Lower leg skin (tissue), 3 donors: ENCODE measurements around the gene SYT9.

Experiments
- POLR2A ChIP-seq, 2 donors: fragments of 450-650 bp; IDR thresholded peaks; one replicate each; pipeline ENCODE4 v1.6.1; 2016 to 2017; ENCODE audit warnings: antibody characterized with exemption in 2 of 2, mild to moderate bottlenecking in 1 of 2, moderate library complexity in 1 of 2
- TF ChIP-seq, protein P1 (sequence below), 3 donors: fragments of 450-650 bp; IDR thresholded peaks; one replicate each; pipeline ENCODE4 v1.5.1; 2016; ENCODE audit warnings: antibody characterized with exemption in 3 of 3, mild to moderate bottlenecking in 3 of 3, moderate library complexity in 2 of 3

DNA sequence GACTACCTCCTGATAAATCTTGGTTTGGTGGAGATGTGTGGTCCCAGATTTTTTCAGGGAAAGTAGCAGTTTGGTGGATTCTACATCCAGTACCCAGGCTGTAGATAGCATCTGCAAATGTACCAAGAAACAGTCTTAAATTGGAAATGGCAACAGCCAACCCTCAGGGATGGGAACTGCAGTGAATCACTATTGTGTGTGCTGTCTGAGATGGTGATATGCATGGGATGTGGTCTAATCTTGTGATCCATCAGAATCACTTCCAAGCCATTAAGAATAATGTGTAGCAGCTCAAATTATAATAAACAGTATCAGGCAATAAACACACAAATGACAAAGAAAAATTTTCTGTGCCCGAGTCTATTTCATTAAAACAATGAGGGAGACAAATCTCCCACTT lies 237.0 kb downstream of the SYT9 start:
- TF ChIP-seq, protein P1, sequence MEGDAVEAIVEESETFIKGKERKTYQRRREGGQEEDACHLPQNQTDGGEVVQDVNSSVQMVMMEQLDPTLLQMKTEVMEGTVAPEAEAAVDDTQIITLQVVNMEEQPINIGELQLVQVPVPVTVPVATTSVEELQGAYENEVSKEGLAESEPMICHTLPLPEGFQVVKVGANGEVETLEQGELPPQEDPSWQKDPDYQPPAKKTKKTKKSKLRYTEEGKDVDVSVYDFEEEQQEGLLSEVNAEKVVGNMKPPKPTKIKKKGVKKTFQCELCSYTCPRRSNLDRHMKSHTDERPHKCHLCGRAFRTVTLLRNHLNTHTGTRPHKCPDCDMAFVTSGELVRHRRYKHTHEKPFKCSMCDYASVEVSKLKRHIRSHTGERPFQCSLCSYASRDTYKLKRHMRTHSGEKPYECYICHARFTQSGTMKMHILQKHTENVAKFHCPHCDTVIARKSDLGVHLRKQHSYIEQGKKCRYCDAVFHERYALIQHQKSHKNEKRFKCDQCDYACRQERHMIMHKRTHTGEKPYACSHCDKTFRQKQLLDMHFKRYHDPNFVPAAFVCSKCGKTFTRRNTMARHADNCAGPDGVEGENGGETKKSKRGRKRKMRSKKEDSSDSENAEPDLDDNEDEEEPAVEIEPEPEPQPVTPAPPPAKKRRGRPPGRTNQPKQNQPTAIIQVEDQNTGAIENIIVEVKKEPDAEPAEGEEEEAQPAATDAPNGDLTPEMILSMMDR (IDR thresholded peaks at IDR 0.05), result no peak
- no peak for TF ChIP-seq POLR2A (IDR thresholded peaks at IDR 0.05)
